ENCODE data around the gene OSBPL8. TPM values are rescaled to one million over a fixed set of nuclear protein-coding genes. Genes with fewer than 3 reads are reported as not detected.

Gene OSBPL8
- total and polyA plus RNA-seq, 9 of the 15 experiments (the other 6 are each of a cell fraction or from before 2014, with no cell fraction given): 17.4 to 82.7 (median 42.8) TPM

- Histone ChIP-seq H2AFZ (ENCODE audit: low read depth, low read length) (no peak overlapping the region), H4K20me1 (replicated peaks; ENCODE audit: control insufficient read depth, insufficient read depth, low read length) (no peaks in the 10 kb centered on the region), H3K4me3 (no peak overlapping the region), H3K79me2 (ENCODE audit: control insufficient read depth, insufficient read depth, low read length) (no peaks in the 10 kb centered on the region), H3K9me1 (ENCODE audit: control insufficient read depth, insufficient read depth, low read length) (no peaks in the 10 kb centered on the region), H3K4me2 (ENCODE audit: insufficient read depth, low read length) (no peak overlapping the region), H3K4me1 (replicated peaks in 1 of 2; ENCODE audit: control insufficient read depth in 2 of 2, insufficient read depth in 2 of 2, low read length in 2 of 2) (no peaks in the 10 kb centered on the region; a peak in 1 of 5 replicates), H3K27me3 (ENCODE audit: control insufficient read depth in 2 of 2, insufficient read depth in 2 of 2, low read length in 2 of 2) (no peaks in the 10 kb centered on the region), H3K36me3 (ENCODE audit: control insufficient read depth, insufficient read depth, low read length) (no peaks in the 10 kb centered on the region), H3K27ac (ENCODE audit: extremely low read depth, low read depth, low read length) (no peak overlapping the region), H3K9ac (ENCODE audit: insufficient read depth in 1 of 2, low read depth in 2 of 2, low read length in 2 of 2) (no peak overlapping the region), H3K9me3 (replicated peaks; ENCODE audit: control insufficient read depth, insufficient read depth, low read depth, low read length) (no peaks in the 10 kb centered on the region)
- no TSS peak for BruUV-seq (replicated peaks)
- ChIA-PET POLR2A (interaction anchor here (0.8 to 1.3 kb wide), 2 partner anchors 37 to 176 kb away, joined by 3 to 4 read pairs; no protein-coding TSS in a partner anchor), CTCF (ENCODE audit: low intra/inter-chr PET ratio) (interaction anchor here (0.8 kb wide), 1 partner anchor 204 kb away, joined by 3 read pairs; no protein-coding TSS in a partner anchor)
- 8% methylated on average over 3 of the region's 3 CpGs for WGBS (ENCODE audit: insufficient coverage, low coverage, missing lambda C conversion rate)
- intact Hi-C loops (cut with micrococcal nuclease): loop anchor here (1.0 to 5.0 kb wide), 4 partner anchors 115 to 545 kb away; partner anchors contain the start of gene BBS10
- in situ Hi-C loops (cut with MboI): no loop called here
- peak; percentile 86 for ATAC-seq
- DNase-seq (ENCODE audit: extremely low read depth in 1 of 4, low spot score in 3 of 4): peak; percentile 17 to 70 (median 20)
- peak; percentile 79 for FAIRE-seq
- TF ChIP-seq SMC3 (conservative IDR thresholded peaks at IDR 0.05; ENCODE audit: insufficient read depth, low read depth, low read length): peak; percentile 48; the same call in 1 of the 2 replicates
- no peak for TF ChIP-seq ZNF239 (CRISPR knock-in tag; IDR thresholded peaks at IDR 0.05)
- TF ChIP-seq CTCF (IDR thresholded peaks at IDR 0.05 in 2 of 3, conservative IDR thresholded peaks at IDR 0.05 in 1 of 3; ENCODE audit: insufficient read depth in 2 of 3, low read depth in 1 of 3, low read length in 3 of 3): peak; percentile 47 to 83 (median 58); a peak in 4 of 6 replicates
- no peak for TF ChIP-seq FOXJ3 (CRISPR knock-in tag; IDR thresholded peaks at IDR 0.05)
- TF ChIP-seq ARID3A (IDR thresholded peaks at IDR 0.05; ENCODE audit: borderline replicate concordance, low read depth, low read length): 0 out of 2 replicates have a peak, but pooled peaks have one; percentile 33
- peak; percentile 85 to 88 for TF ChIP-seq RAD21 (CRISPR knock-in tag; conservative IDR thresholded peaks at IDR 0.05 in 1 of 2, IDR thresholded peaks at IDR 0.05 in 1 of 2)
- 0 out of 2 replicates have a peak, but pooled peaks have one; percentile 23 for TF ChIP-seq KLF16 (IDR thresholded peaks at IDR 0.05)
- TF ChIP-seq REST (IDR thresholded peaks at IDR 0.05; ENCODE audit: borderline replicate concordance): peak; percentile 72; the same call in 1 of the 2 replicates
- TF ChIP-seq REST (CRISPR knock-in tag; IDR thresholded peaks at IDR 0.05; ENCODE audit: low read depth): no peak
Observed at GRCh38 chr12:76586764-76587395, 27.3 kb upstream of the OSBPL8 start.
